Measurements from ENCODE around the gene IQCN. TPM values are rescaled to one million over a fixed set of nuclear protein-coding genes. Genes with fewer than 3 reads are reported as not detected.
"Not testable (repeated sequence)": the region's sequence is repeated elsewhere in the genome, so short reads cannot be mapped to it uniquely, and the experiment has no call there.

IQCN gene
- total RNA-seq, 1 donor from 2014 or later, result 10.4 TPM

- no peak for TF ChIP-seq CTCF (IDR thresholded peaks at IDR 0.05)
- Mint-ChIP-seq H3K27me3 (ENCODE audit: unreplicated experiment) (peaks cover 11% of the 10 kb centered on the region), H3K36me3 (ENCODE audit: unreplicated experiment) (no peaks in the 10 kb centered on the region), H3K27ac (ENCODE audit: unreplicated experiment) (no peak overlapping the region), H3K9me3 (ENCODE audit: unreplicated experiment) (no peaks in the 10 kb centered on the region), H3K4me3 (ENCODE audit: unreplicated experiment) (no peak overlapping the region), H3K4me1 (ENCODE audit: unreplicated experiment) (no peaks in the 10 kb centered on the region)
- no peak for DNase-seq (ENCODE audit: extremely low spot score, unreplicated experiment)
Observed at GRCh38 chr19:18218159-18218558, 56.1 kb downstream of the IQCN start.

GRCh38 chr19:18216789-18217188, 57.5 kb downstream of the IQCN start:
- TF ChIP-seq CTCF (IDR thresholded peaks at IDR 0.05), result no peak
- no peaks in the 10 kb centered on the region for H3K4me1 Mint-ChIP-seq (ENCODE audit: unreplicated experiment)
- H3K4me3 Mint-ChIP-seq (ENCODE audit: unreplicated experiment), result no peak overlapping the region
- H3K27ac Mint-ChIP-seq (ENCODE audit: unreplicated experiment), result no peak overlapping the region
- DNase-seq (ENCODE audit: extremely low spot score, unreplicated experiment), result no peak
- no peaks in the 10 kb centered on the region for H3K9me3 Mint-ChIP-seq (ENCODE audit: unreplicated experiment)
- H3K36me3 Mint-ChIP-seq (ENCODE audit: unreplicated experiment), result no peaks in the 10 kb centered on the region
- H3K27me3 Mint-ChIP-seq (ENCODE audit: unreplicated experiment), result peaks cover 11% of the 10 kb centered on the region

- Mint-ChIP-seq H3K9me3 (ENCODE audit: unreplicated experiment) (no peaks in the 10 kb centered on the region), H3K27me3 (ENCODE audit: unreplicated experiment) (peaks cover 5% of the 10 kb centered on the region), H3K4me1 (ENCODE audit: unreplicated experiment) (no peaks in the 10 kb centered on the region), H3K36me3 (ENCODE audit: unreplicated experiment) (no peaks in the 10 kb centered on the region), H3K4me3 (ENCODE audit: unreplicated experiment) (no peak overlapping the region), H3K27ac (ENCODE audit: unreplicated experiment) (no peak overlapping the region)
- TF ChIP-seq CTCF (IDR thresholded peaks at IDR 0.05), result no peak
- DNase-seq (ENCODE audit: extremely low spot score, unreplicated experiment), result no peak
Observed at GRCh38 chr19:18214779-18215433, 59.3 kb downstream of the IQCN start.

GRCh38 chr19:18211683-18212082, 62.6 kb downstream of the IQCN start:
- Mint-ChIP-seq H3K36me3 (ENCODE audit: unreplicated experiment) (no peaks in the 10 kb centered on the region), H3K4me3 (ENCODE audit: unreplicated experiment) (no peak overlapping the region), H3K4me1 (ENCODE audit: unreplicated experiment) (peaks cover 5% of the 10 kb centered on the region), H3K27ac (ENCODE audit: unreplicated experiment) (no peak overlapping the region), H3K9me3 (ENCODE audit: unreplicated experiment) (no peaks in the 10 kb centered on the region), H3K27me3 (ENCODE audit: unreplicated experiment) (peaks cover 3% of the 10 kb centered on the region)
- no peak for DNase-seq (ENCODE audit: extremely low spot score, unreplicated experiment)
- no peak for TF ChIP-seq CTCF (IDR thresholded peaks at IDR 0.05)

- H3K4me3 Mint-ChIP-seq (ENCODE audit: unreplicated experiment); DNase-seq (ENCODE audit: extremely low spot score, unreplicated experiment); H3K9me3 Mint-ChIP-seq (ENCODE audit: unreplicated experiment); H3K27ac Mint-ChIP-seq (ENCODE audit: unreplicated experiment); H3K27me3 Mint-ChIP-seq (ENCODE audit: unreplicated experiment); H3K36me3 Mint-ChIP-seq (ENCODE audit: unreplicated experiment): not testable (repeated sequence)
- peaks cover 16% of the 10 kb centered on the region for H3K4me1 Mint-ChIP-seq (ENCODE audit: unreplicated experiment)
Observed at GRCh38 chr19:18209912-18210311, 64.3 kb downstream of the IQCN start.
